ENCODE results near the gene EMD.

Gene EMD

DNA sequence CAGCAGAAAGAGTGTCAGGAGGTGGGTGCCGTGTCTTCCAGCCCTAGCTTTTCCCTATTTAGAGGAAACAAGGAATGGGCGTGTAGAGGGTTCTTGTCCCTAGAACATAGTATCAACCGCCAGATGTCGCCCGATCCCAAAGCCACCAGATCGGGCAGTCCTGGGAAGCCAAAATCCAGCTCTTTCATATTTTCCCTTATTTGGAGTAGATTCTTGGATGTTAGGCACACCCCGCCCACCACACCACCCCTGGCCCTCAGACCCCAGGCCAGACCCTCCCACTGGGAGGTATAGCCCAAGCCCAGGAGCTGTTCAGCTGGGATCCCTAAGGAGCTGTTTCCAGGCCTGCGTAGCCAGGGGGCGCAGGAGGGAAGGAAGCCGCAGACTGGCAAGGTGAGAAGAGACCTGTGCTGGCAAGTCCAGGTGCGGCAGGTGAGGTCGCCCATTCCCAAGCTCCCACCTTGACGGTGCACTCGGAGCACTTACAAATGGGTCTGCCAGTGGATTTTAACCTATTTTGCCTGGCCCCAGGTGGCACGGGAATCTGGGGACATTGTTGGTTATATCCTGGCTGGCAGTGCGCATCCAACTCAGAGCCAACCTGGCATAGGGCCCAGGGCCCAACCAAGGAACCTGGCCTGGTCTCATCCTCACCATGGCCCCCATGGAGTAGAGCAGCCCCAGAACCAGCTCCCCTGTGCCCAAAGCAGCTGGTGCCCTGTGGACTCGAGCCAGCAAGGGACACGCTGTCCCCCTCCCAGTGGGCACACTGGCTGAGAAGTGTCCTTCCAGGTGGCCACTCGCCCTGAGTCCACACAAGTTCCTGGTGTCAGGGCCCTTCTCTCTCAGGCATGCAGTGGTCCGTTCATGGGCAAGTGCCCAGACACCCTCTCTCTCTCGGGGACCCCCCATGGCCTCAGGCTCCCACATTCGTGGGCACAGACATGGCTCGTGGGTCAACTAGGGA lies 5.5 kb upstream of the EMD start:
- peak overlapping the region; percentile 81 for H2BK5ac ChIP-seq (ENCODE audit: low read depth, low read length, poor library complexity)
- H2BK12ac ChIP-seq (ENCODE audit: low read length) = peak overlapping the region; percentile 87
- peak overlapping the region; percentile 88 for H3K9ac ChIP-seq (ENCODE audit: low read length)
- WGBS (ENCODE audit: extremely low coverage, insufficient coverage, insufficient read length) = no CpG with 5 or more reads among the region's 23 CpGs
- H3K23ac ChIP-seq (ENCODE audit: low read length) = no peak overlapping the region
- peaks cover 14 to 28% of the 10 kb centered on the region in 2 experiments for H3K4me1 ChIP-seq (ENCODE audit: control insufficient read depth in 1 of 2, insufficient read depth in 2 of 2, low read length in 2 of 2)
- peaks cover 7 to 12% of the 10 kb centered on the region in 2 experiments for H3K36me3 ChIP-seq (ENCODE audit: control insufficient read depth in 1 of 2, insufficient read depth in 2 of 2, low read length in 2 of 2)
- no peaks in the 10 kb centered on the region for H3K27me3 ChIP-seq (ENCODE audit: insufficient read depth, low read length)
- no peaks in the 10 kb centered on the region for H3K9me3 ChIP-seq (ENCODE audit: insufficient read depth, low read depth, low read length)
- peak overlapping the region; percentile 68 for H4K8ac ChIP-seq (ENCODE audit: low read depth, low read length)
- peak; percentile 51 to 70 for DNase-seq
- H3K79me1 ChIP-seq (ENCODE audit: low read length) = peaks cover 43% of the 10 kb centered on the region
- peak overlapping the region; percentile 77 for H3K4me2 ChIP-seq (ENCODE audit: low read length)
- peak overlapping the region; percentile 87 for H2AK5ac ChIP-seq (ENCODE audit: low read length)
- H3K79me2 ChIP-seq (ENCODE audit: control insufficient read depth, insufficient read depth, low read length, poor library complexity) = peaks cover 41% of the 10 kb centered on the region
- H3K27ac ChIP-seq (ENCODE audit: low read depth, low read length) = peak overlapping the region; percentile 87
- H4K12ac ChIP-seq (ENCODE audit: low read depth, low read length) = peak overlapping the region; percentile 86
- peak overlapping the region; percentile 64 for H2BK120ac ChIP-seq (ENCODE audit: insufficient read depth, low read length, poor library complexity)
- H4K91ac ChIP-seq (ENCODE audit: low read depth, low read length) = peak overlapping the region; percentile 94
- peak overlapping the region; percentile 97 for H3K14ac ChIP-seq (ENCODE audit: low read length)
- H3K4ac ChIP-seq (ENCODE audit: low read depth, low read length) = peak overlapping the region; percentile 82
- peak overlapping the region; percentile 72 for H3K4me3 ChIP-seq (ENCODE audit: low read depth, low read length)
- peak overlapping the region; percentile 37 for H2AFZ ChIP-seq (ENCODE audit: insufficient read depth, low read length, poor library complexity)
- H3K18ac ChIP-seq (ENCODE audit: low read length) = peak overlapping the region; percentile 97

- WGBS (ENCODE audit: extremely low coverage, insufficient coverage, insufficient read length) = no CpG with 5 or more reads among the region's 95 CpGs
- H3K27ac ChIP-seq (ENCODE audit: low read depth, low read length) = peak within 1 kb of the TSS; percentile 80
- H3K27me3 ChIP-seq (ENCODE audit: insufficient read depth, low read length) = no peaks in the 10 kb centered on the region
- H4K8ac ChIP-seq (ENCODE audit: low read depth, low read length) = peak within 1 kb of the TSS; percentile 89
- peak within 1 kb of the TSS; percentile 37 for H2AFZ ChIP-seq (ENCODE audit: insufficient read depth, low read length, poor library complexity)
- peak within 1 kb of the TSS; percentile 97 for H3K18ac ChIP-seq (ENCODE audit: low read length)
- H3K4me3 ChIP-seq (ENCODE audit: low read depth, low read length) = peak within 1 kb of the TSS; percentile 72
- peaks cover 13 to 26% of the 10 kb centered on the region in 2 experiments for H3K4me1 ChIP-seq (ENCODE audit: control insufficient read depth in 1 of 2, insufficient read depth in 2 of 2, low read length in 2 of 2)
- H2BK120ac ChIP-seq (ENCODE audit: insufficient read depth, low read length, poor library complexity) = peak within 1 kb of the TSS; percentile 64
- no peak within 1 kb of the TSS for H3K23ac ChIP-seq (ENCODE audit: low read length)
- H3K9me3 ChIP-seq (ENCODE audit: insufficient read depth, low read depth, low read length) = no peaks in the 10 kb centered on the region
- peak within 1 kb of the TSS; percentile 86 for H4K12ac ChIP-seq (ENCODE audit: low read depth, low read length)
- H4K91ac ChIP-seq (ENCODE audit: low read depth, low read length) = peak within 1 kb of the TSS; percentile 94
- H3K4me2 ChIP-seq (ENCODE audit: low read length) = peak within 1 kb of the TSS; percentile 66
- peaks cover 5 to 10% of the 10 kb centered on the region in 2 experiments for H3K36me3 ChIP-seq (ENCODE audit: control insufficient read depth in 1 of 2, insufficient read depth in 2 of 2, low read length in 2 of 2)
- H2AK5ac ChIP-seq (ENCODE audit: low read length) = peak within 1 kb of the TSS; percentile 87
- DNase-seq = peak in 1 of 2 donors; percentile 35
- H3K79me1 ChIP-seq (ENCODE audit: low read length) = peaks cover 42% of the 10 kb centered on the region
- peak within 1 kb of the TSS; percentile 97 for H3K14ac ChIP-seq (ENCODE audit: low read length)
- peak within 1 kb of the TSS; percentile 81 for H2BK5ac ChIP-seq (ENCODE audit: low read depth, low read length, poor library complexity)
- H2BK12ac ChIP-seq (ENCODE audit: low read length) = peak within 1 kb of the TSS; percentile 87
- H3K4ac ChIP-seq (ENCODE audit: low read depth, low read length) = peak within 1 kb of the TSS; percentile 84
- peaks cover 40% of the 10 kb centered on the region for H3K79me2 ChIP-seq (ENCODE audit: control insufficient read depth, insufficient read depth, low read length, poor library complexity)
- peak within 1 kb of the TSS; percentile 88 for H3K9ac ChIP-seq (ENCODE audit: low read length)
Measured at GRCh38 chrX:154374313-154375155, 4.6 kb upstream of the EMD start, which contains the start of gene FLNA. TSS of gene FLNA (minus strand) at chrX:154374634. CDS start at chrX:154371245, 3,389 bp downstream.

GRCh38 chrX:154375156-154375504 lies 4.0 kb upstream of the EMD start:
- H3K9me3 ChIP-seq (ENCODE audit: insufficient read depth, low read depth, low read length) = no peaks in the 10 kb centered on the region
- no peaks in the 10 kb centered on the region for H3K27me3 ChIP-seq (ENCODE audit: insufficient read depth, low read length)
- no peak overlapping the region for H2AFZ ChIP-seq (ENCODE audit: insufficient read depth, low read length, poor library complexity)
- H3K27ac ChIP-seq (ENCODE audit: low read depth, low read length) = peak overlapping the region; percentile 80
- H3K9ac ChIP-seq (ENCODE audit: low read length) = peak overlapping the region; percentile 74
- H2AK5ac ChIP-seq (ENCODE audit: low read length) = peak overlapping the region; percentile 77
- H2BK5ac ChIP-seq (ENCODE audit: low read depth, low read length, poor library complexity) = peak overlapping the region; percentile 76
- no peak for DNase-seq
- H3K4ac ChIP-seq (ENCODE audit: low read depth, low read length) = peak overlapping the region; percentile 84
- H3K4me3 ChIP-seq (ENCODE audit: low read depth, low read length) = peak overlapping the region; percentile 37
- H3K4me1 ChIP-seq (ENCODE audit: control insufficient read depth in 1 of 2, insufficient read depth in 2 of 2, low read length in 2 of 2) = peaks cover 14 to 28% of the 10 kb centered on the region in 2 experiments
- WGBS (ENCODE audit: extremely low coverage, insufficient coverage, insufficient read length) = no CpG with 5 or more reads among the region's 10 CpGs
- H3K23ac ChIP-seq (ENCODE audit: low read length) = no peak overlapping the region
- peak overlapping the region; percentile 89 for H4K8ac ChIP-seq (ENCODE audit: low read depth, low read length)
- peaks cover under 1 to 10% of the 10 kb centered on the region in 2 experiments for H3K36me3 ChIP-seq (ENCODE audit: control insufficient read depth in 1 of 2, insufficient read depth in 2 of 2, low read length in 2 of 2)
- H3K79me2 ChIP-seq (ENCODE audit: control insufficient read depth, insufficient read depth, low read length, poor library complexity) = peaks cover 41% of the 10 kb centered on the region
- peak overlapping the region; percentile 81 for H3K14ac ChIP-seq (ENCODE audit: low read length)
- peak overlapping the region; percentile 27 for H3K4me2 ChIP-seq (ENCODE audit: low read length)
- peak overlapping the region; percentile 80 for H3K18ac ChIP-seq (ENCODE audit: low read length)
- peak overlapping the region; percentile 90 for H4K91ac ChIP-seq (ENCODE audit: low read depth, low read length)
- peak overlapping the region; percentile 82 for H4K12ac ChIP-seq (ENCODE audit: low read depth, low read length)
- H2BK120ac ChIP-seq (ENCODE audit: insufficient read depth, low read length, poor library complexity) = no peak overlapping the region
- H2BK12ac ChIP-seq (ENCODE audit: low read length) = peak overlapping the region; percentile 72
- peaks cover 40% of the 10 kb centered on the region for H3K79me1 ChIP-seq (ENCODE audit: low read length)

DNA sequence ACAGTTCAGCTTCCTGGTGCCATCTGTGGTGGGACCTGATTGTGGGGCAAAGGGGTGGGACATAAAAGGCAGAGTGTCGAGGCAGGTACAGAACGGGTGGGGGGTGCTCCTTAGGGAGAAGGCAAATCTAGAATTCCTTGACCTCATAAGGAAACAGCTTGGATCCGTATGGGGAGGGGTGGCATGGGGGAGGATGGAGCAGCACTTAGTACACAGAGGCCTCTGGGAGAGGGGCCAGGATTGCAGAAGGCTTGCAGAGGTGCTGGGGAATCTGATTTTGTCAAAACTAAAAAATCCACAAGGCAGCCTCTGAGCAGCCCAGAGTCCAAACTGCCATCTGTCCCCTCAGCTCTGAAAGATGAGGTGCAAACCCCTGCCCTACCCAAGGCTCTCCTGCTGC lies 2.3 kb upstream of the EMD start:
- Histone ChIP-seq H3K23ac (ENCODE audit: low read length) (no peak overlapping the region), H3K4me2 (ENCODE audit: low read length) (no peak overlapping the region), H3K4me3 (ENCODE audit: low read depth, low read length) (no peak overlapping the region), H3K9me3 (ENCODE audit: insufficient read depth, low read depth, low read length) (no peaks in the 10 kb centered on the region), H4K91ac (ENCODE audit: low read depth, low read length) (no peak overlapping the region), H2AK5ac (ENCODE audit: low read length) (no peak overlapping the region), H3K36me3 (ENCODE audit: control insufficient read depth in 1 of 2, insufficient read depth in 2 of 2, low read length in 2 of 2) (peaks cover 7 to 15% of the 10 kb centered on the region in 2 experiments), H2BK12ac (ENCODE audit: low read length) (no peak overlapping the region), H3K27me3 (ENCODE audit: insufficient read depth, low read length) (no peaks in the 10 kb centered on the region), H3K79me1 (ENCODE audit: low read length) (peaks cover 28% of the 10 kb centered on the region), H3K4ac (ENCODE audit: low read depth, low read length) (no peak overlapping the region), H3K79me2 (ENCODE audit: control insufficient read depth, insufficient read depth, low read length, poor library complexity) (peaks cover 31% of the 10 kb centered on the region), H3K9ac (ENCODE audit: low read length) (no peak overlapping the region), H4K8ac (ENCODE audit: low read depth, low read length) (no peak overlapping the region), H3K14ac (ENCODE audit: low read length) (no peak overlapping the region), H3K4me1 (ENCODE audit: control insufficient read depth in 1 of 2, insufficient read depth in 2 of 2, low read length in 2 of 2) (peaks cover 19 to 33% of the 10 kb centered on the region in 2 experiments), H4K12ac (ENCODE audit: low read depth, low read length) (no peak overlapping the region), H2BK120ac (ENCODE audit: insufficient read depth, low read length, poor library complexity) (no peak overlapping the region), H3K27ac (ENCODE audit: low read depth, low read length) (no peak overlapping the region), H3K18ac (ENCODE audit: low read length) (no peak overlapping the region), H2AFZ (ENCODE audit: insufficient read depth, low read length, poor library complexity) (no peak overlapping the region), H2BK5ac (ENCODE audit: low read depth, low read length, poor library complexity) (no peak overlapping the region)
- DNase-seq = no peak
- no CpG with 5 or more reads among the region's 3 CpGs for WGBS (ENCODE audit: extremely low coverage, insufficient coverage, insufficient read length)

Data from trophoblast cell (in vitro differentiated cells and primary cell).